Sciatic nerve (tissue), 2 donors: ENCODE results near the gene CLSTN2. TPM values are rescaled to one million over a fixed set of nuclear protein-coding genes. Genes with fewer than 3 reads are reported as not detected.

ENCODE experiments used
- ATAC-seq: fragments of 200-7000 bp; cut with Tn5 transposase; one replicate; pipeline ENCODE4 v1.9.1; 2020; ENCODE audit warnings: mild to moderate bottlenecking, moderate library complexity
- DNase-seq: peaks from one replicate; pipeline ENCODE4 v3.0.0-alpha.2; 2020; ENCODE audit warnings: low spot score
- intact Hi-C: fragments of 100-400 bp; cut with DNase I; formaldehyde crosslinking; loops from one replicate; pipeline ENCODE4 v1.14.2; 2022
- total RNA-seq: library from RNA; stranded (reverse); fragmentation: NEBNext Ultra II Directional; extraction: Animal tissue kit (Norgen Biotek cat#: 25700); gene quantifications from one replicate; pipeline ENCODE4 v1.2.1, GENCODE V29; 2021
- donor health status: DM: no; HTN: no; CAD: no.
- donor health status: DM: no; HTN: no; CAD: no.

CLSTN2 gene
- total RNA-seq, 1 donor from 2014 or later: 5.1 TPM

- ATAC-seq (no peak), DNase-seq (no peak)
- intact Hi-C loops: no loop called here
Observed at GRCh38 chr3:140122183-140122582, 187.2 kb downstream of the CLSTN2 start.

DNA sequence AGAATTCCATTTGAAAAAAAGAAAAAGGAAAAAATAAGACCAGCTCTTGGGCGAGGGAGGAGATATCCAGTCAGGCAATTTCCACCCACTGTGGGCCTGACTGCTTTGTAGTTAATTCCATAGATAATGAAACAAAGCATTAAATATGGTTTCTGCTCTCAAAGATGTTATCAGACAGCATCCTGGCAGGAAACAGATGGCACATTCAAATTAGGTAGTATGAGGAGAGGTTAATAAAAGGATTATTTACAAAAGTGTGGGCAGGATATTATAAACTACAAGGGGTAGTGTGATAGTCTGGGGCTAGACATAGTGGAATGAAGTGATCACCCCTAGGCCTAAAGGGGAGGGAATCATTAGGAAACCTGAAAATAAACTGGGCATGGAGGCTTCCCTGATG is 193.2 kb downstream of the CLSTN2 start:
- no peak for DNase-seq
- intact Hi-C loops: no loop called here
- no peak for ATAC-seq

DNA sequence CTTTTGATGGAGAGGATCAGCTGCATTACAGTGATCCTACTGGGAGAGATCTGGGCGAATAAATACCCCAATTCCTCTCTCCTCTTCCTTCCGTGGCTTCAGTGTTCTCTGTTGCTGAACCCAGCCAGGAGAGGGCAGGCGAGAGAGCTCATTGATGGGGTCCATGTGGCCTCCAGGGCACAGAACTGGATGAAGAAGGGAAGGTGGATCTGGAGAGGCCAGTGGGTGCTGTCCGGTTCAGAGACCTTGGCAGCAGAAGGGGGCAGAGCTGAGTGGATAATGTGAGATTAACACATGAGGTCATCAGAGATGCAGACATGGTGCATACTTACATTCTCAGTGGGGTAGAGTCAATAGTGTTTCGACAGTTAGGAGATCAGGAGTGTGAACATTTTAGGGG is 193.6 kb downstream of the CLSTN2 start:
- ATAC-seq (peak; percentile 17), DNase-seq (no peak)
- intact Hi-C loops: no loop called here

GRCh38 chr3:140129768-140130284 is 194.8 kb downstream of the CLSTN2 start:
- DNase-seq (no peak), ATAC-seq (no peak)
- intact Hi-C loops: no loop called here

DNA sequence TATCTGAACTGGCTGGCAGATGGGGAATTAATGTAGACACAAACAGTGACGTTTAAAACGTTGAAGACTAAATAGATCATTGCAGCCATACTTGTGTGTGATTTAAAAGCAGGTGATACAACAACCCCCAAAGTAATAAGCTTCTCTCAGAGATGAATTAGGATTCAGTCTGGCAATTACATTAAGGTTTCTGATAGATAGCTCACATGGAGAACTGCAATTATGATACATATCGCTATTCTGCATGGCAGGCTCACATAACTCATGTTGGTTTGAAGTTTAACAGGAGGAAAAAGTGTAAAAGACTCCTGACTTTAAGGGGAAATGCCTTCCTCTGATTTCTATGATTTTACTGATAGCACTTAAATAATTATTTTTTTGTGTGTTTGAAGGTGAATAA is 196.9 kb downstream of the CLSTN2 start:
- intact Hi-C loops: no loop called here
- DNase-seq (no peak), ATAC-seq (no peak)

GRCh38 chr3:140134231-140134965 is 199.4 kb downstream of the CLSTN2 start:
- ATAC-seq (no peak), DNase-seq (no peak)
- intact Hi-C loops: no loop called here

DNA sequence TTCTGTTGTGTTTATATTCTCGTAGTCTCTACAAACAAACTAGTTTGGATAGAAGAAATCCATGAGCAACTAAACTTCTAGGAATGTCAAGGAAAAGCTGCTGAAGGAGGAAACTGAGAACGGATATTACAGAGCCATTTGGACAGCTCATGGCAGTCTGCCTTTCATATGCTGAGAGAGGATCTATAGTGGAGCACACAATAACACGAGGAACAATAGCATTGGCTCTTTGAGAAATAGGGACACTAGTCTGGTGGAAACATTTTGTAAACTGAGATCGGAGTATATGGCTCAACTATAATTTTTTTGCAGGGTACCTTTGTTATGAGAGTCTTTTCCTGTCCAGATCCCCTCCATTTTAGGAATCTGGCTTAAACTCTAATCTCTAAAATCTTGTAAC is 200.5 kb downstream of the CLSTN2 start:
- no peak for ATAC-seq
- no peak for DNase-seq
- intact Hi-C loops: no loop called here

DNA sequence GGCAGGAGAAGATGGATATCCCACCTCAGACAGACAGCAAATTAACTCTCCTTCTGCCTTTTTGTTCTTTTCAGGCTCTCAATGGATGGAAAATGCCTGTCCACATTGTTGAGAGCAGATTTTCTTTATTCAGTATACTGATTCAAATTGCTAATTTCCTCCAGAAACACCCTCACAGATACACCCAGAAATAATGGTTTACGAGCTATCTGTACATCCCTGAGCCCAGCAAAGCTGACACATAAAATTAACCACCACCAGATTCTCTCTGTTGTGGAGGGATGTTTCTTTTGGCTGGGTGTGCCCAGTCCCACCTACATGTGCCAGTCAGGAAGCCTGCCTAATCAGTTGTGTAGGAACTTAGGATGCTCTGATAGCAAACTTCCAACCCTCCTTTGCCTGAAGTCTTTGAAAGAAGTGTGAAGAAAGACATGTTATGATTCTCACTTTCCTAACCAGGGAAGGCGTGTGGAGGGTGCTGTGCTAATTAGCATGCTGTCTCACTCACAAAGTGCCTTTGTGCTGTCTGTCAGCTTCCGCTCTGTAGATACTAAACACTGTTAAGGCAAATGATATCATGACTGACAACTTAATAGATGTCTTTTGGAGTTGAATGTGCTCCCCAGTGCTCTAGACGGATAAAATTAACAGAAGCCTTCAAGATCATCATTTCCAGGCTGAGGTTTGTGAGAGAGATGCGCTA is 208.5 kb downstream of the CLSTN2 start:
- DNase-seq (no peak), ATAC-seq (no peak)
- intact Hi-C loops: no loop called here

DNA sequence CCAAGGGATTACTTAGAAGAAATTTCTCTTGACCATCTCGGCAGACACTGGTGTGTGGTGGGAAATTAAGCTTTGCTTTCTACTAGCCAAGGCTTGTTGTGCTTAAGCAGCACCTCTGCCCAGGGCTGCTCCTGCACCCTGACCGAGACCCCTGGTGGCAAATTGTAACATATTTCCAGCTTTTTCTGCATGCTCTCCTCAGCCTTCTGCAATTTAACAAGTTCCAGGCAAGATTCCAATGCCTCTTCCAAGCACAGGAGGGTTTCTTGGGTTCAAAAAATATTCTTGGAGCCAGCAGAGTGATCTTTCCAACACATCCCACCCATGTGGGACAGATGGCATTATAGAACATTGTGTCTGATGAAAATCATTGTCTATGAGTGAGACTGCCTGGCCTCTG is 210.5 kb downstream of the CLSTN2 start:
- intact Hi-C loops: no loop called here
- no peak for DNase-seq
- ATAC-seq: no peak

- ATAC-seq (no peak), DNase-seq (no peak)
- intact Hi-C loops: no loop called here
Observed at GRCh38 chr3:140146668-140147067, 211.7 kb downstream of the CLSTN2 start.

- ATAC-seq (no peak), DNase-seq (no peak)
- intact Hi-C loops: no loop called here
Observed at GRCh38 chr3:140147965-140148490, 213.0 kb downstream of the CLSTN2 start.

DNA sequence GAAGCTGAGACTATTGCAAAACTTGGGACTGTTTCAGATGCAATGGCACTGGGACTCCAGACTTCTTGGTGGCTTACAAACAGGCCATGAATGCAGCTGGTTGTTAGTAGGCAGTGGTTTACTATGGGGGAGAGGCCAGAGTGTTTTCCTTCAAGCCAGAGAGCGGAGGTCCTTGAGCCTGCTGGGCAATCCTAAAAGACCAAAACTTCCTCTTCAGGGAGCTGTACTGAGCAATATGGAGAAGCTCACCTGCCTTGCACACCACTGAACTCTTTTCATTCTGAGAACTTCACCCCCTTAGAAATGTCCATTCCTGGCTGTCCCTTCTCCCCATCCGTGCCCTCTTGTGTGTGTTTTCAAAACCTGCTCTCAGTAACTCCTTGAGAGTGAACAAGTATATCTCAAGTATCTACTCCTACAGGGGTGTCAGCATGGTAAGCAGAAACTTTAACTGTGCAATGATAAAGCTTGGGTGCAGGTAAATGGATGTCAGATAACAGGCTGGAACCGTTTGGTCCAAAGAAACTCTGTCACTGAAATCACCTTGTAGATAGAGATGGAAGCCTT is 213.9 kb downstream of the CLSTN2 start:
- ATAC-seq (no peak), DNase-seq (no peak)
- intact Hi-C loops: no loop called here

DNA sequence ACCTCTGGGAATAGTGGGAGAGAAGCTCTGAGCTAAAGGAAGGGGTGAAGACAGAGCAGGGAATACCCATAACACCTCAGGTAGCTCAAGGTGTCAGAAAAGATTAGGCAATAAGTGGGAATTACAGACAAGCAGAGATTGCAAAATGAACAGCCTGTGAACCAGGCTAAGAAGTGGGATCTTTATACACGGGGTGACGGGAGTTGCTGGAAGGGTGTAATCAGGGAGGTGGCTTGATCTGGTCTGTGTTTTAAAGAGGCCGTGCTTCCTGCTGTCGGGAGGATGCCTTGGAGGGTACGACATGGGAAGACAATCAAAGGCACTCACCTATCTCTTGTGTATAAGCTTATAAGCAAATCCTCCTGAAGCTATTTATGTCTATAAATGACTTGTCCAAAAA is 216.3 kb downstream of the CLSTN2 start:
- intact Hi-C loops: no loop called here

GRCh38 chr3:140152851-140153639 is 218.1 kb downstream of the CLSTN2 start:
- no peak for ATAC-seq
- DNase-seq: no peak
- intact Hi-C loops: no loop called here

More for the DNA sequence above, 216.3 kb downstream of the CLSTN2 start:
- DNase-seq (no peak), ATAC-seq (no peak)

DNA sequence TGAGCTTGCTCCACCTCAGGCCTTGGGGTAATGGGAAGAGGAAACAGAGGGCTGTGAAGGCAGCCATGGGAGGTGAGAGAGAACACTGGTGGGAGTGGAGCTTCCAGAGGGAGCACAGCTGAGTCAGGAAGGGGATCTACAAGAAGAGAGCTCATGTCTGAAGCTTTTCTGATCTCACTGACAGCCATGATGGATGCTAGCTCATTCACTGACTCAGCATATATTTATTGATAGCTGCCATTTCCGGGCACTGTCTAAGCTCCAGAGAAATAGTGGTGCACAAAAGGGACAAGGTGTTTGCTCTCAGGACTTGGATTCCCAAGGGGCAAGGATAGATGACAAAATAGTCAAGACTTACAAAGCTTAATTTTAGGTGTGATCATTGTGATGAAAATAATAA is 218.8 kb downstream of the CLSTN2 start:
- DNase-seq: no peak
- intact Hi-C loops: no loop called here
- no peak for ATAC-seq

- ATAC-seq: no peak
- no peak for DNase-seq
- intact Hi-C loops: no loop called here
Observed at GRCh38 chr3:140157161-140157560, 222.2 kb downstream of the CLSTN2 start.

DNA sequence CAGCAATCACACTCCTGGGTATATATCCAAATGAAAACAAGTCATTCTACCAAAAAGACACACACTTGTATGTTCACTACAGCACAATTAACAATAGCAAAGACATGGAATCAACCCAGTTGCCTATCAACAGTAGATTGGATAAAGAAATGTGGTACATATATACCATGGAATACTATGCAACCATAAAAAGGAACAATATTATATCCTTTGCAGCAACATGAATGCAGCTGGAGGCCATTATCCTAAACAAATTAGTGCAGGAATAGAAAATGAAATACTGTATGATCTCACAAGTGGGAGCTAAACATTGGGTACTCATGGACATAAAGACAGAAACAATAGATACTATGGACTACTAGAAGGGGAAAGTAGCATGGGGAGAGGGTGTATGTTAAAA is 224.7 kb downstream of the CLSTN2 start:
- ATAC-seq (no peak), DNase-seq (no peak)
- intact Hi-C loops: no loop called here

DNA sequence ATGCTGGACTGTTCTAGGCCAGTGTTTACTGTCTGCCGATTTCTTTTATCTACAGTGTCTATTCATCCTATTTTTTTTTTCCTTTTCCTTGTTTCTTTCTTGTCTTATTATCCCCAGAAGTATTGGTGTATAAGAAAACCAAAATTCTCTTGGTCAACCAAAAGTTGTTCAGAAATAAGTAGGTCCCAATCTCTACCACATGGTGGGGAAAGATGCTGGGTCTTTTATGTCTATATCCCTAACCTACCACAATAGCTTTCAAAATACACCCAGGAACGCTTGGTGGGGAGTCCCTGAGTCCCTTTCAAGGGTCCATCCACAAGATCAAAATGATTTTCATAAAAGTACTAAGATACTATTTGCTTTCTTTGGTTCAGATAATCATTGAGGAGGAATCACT is 225.6 kb downstream of the CLSTN2 start:
- ATAC-seq (no peak), DNase-seq (no peak)
- intact Hi-C loops: no loop called here

GRCh38 chr3:140162551-140162950 is 227.6 kb downstream of the CLSTN2 start:
- DNase-seq (no peak), ATAC-seq (no peak)
- intact Hi-C loops: no loop called here
